Gastrocnemius medialis (tissue), 4 donors: Measurements from ENCODE around the gene SWT1.

Experiments used
- POLR2A ChIP-seq, 2 donors: fragments of 450-650 bp; IDR thresholded peaks; one replicate each; pipeline ENCODE4 v1.6.1; 2017; ENCODE audit warnings: antibody characterized with exemption in 2 of 2, mild to moderate bottlenecking in 2 of 2, moderate library complexity in 2 of 2
- TF ChIP-seq, protein P1 (sequence below), 5 experiments: fragments of 450-650 bp in 3 of 5; fragments of 200-600 bp in 2 of 5; sonication (generic) in 2 of 5; IDR thresholded peaks in 4 of 5; conservative IDR thresholded peaks in 1 of 5; 1 replicate in 4 of 5; 2 replicates in 1 of 5; pipeline ENCODE4 v1.5.1; 2016 to 2019; ENCODE audit warnings: antibody characterized with exemption in 5 of 5, mild to moderate bottlenecking in 3 of 5, moderate library complexity in 3 of 5

GRCh38 chr1:185152187-185152767 lies 4.7 kb upstream of the SWT1 start:
- TF ChIP-seq, protein P1, sequence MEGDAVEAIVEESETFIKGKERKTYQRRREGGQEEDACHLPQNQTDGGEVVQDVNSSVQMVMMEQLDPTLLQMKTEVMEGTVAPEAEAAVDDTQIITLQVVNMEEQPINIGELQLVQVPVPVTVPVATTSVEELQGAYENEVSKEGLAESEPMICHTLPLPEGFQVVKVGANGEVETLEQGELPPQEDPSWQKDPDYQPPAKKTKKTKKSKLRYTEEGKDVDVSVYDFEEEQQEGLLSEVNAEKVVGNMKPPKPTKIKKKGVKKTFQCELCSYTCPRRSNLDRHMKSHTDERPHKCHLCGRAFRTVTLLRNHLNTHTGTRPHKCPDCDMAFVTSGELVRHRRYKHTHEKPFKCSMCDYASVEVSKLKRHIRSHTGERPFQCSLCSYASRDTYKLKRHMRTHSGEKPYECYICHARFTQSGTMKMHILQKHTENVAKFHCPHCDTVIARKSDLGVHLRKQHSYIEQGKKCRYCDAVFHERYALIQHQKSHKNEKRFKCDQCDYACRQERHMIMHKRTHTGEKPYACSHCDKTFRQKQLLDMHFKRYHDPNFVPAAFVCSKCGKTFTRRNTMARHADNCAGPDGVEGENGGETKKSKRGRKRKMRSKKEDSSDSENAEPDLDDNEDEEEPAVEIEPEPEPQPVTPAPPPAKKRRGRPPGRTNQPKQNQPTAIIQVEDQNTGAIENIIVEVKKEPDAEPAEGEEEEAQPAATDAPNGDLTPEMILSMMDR (IDR thresholded peaks at IDR 0.05 in 4 of 5, conservative IDR thresholded peaks at IDR 0.05 in 1 of 5), result no peak
- TF ChIP-seq POLR2A (IDR thresholded peaks at IDR 0.05), result no peak
